ENCODE results near the gene C2orf81.

- TF ChIP-seq CTCF (IDR thresholded peaks at IDR 0.05) (no peak), POLR2A (IDR thresholded peaks at IDR 0.05) (no peak), POLR2AphosphoS5 (IDR thresholded peaks at IDR 0.05) (no peak), EP300 (IDR thresholded peaks at IDR 0.05) (no peak)
Observed at GRCh38 chr2:74407682-74408081, 13.7 kb downstream of the C2orf81 start.
